WERI-Rb-1 (cell line): ENCODE results near the gene KIF13A.

Experiments used
- DNase-seq: peaks from one replicate; pipeline ENCODE4 v3.0.0-alpha.2; 2020
- H3K27ac ChIP-seq: fragments of 250-450 bp; sonication (Bioruptor Pico); 2 replicates; pipeline ENCODE4 v1.5.1; 2020; ENCODE audit warnings: mild to moderate bottlenecking, moderate library complexity
- H3K27me3 ChIP-seq: fragments of 250-450 bp; sonication (Bioruptor Pico); 2 replicates; pipeline ENCODE4 v1.5.1; 2021; ENCODE audit warnings: mild to moderate bottlenecking, low read depth, moderate library complexity; ENCODE audit not compliant: insufficient read depth, severe bottlenecking
- H3K36me3 ChIP-seq: fragments of 250-450 bp; sonication (Bioruptor Pico); 2 replicates; pipeline ENCODE4 v1.5.1; 2020; ENCODE audit warnings: mild to moderate bottlenecking, moderate library complexity
- H3K4me3 ChIP-seq: 2 replicates; pipeline ENCODE4 v1.5.1; 2011; ENCODE audit warnings: low read depth, mild to moderate bottlenecking, control low read depth, low read length
- H3K9me3 ChIP-seq: fragments of 250-450 bp; sonication (Bioruptor Pico); 2 replicates; pipeline ENCODE4 v1.5.1; 2021; ENCODE audit warnings: mild to moderate bottlenecking, moderate library complexity; ENCODE audit not compliant: severe bottlenecking
- TF ChIP-seq, protein P1 (sequence below): IDR thresholded peaks from 2 replicates; pipeline ENCODE4 v1.5.1; 2011; ENCODE audit warnings: low read depth, mild to moderate bottlenecking, control low read depth, inconsistent platforms, low read length

KIF13A gene

DNA sequence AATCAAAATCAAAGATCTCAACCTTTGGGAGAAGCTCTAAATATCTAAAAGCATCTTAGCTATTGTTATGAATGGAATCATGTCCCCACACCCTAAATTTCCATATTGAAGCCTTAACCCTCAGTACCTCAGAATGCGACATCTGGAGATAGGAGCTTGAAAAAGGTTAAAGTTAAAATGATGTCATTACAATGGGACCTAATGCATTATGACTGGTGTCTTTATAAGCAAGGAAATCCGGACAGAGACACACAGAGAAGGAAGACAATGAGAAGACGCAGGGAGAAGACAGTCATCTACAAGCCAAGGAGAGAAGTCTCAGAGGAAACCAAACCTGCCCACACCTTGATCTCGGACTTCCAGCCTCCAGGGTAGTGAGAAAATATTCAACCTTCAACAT, 46.1 kb downstream of the KIF13A start:
- Histone ChIP-seq H3K27ac (no peak overlapping the region), H3K36me3 (no peaks in the 10 kb centered on the region), H3K4me3 (no peak overlapping the region), H3K9me3 (no peaks in the 10 kb centered on the region), H3K27me3 (no peaks in the 10 kb centered on the region)
- TF ChIP-seq, protein P1, sequence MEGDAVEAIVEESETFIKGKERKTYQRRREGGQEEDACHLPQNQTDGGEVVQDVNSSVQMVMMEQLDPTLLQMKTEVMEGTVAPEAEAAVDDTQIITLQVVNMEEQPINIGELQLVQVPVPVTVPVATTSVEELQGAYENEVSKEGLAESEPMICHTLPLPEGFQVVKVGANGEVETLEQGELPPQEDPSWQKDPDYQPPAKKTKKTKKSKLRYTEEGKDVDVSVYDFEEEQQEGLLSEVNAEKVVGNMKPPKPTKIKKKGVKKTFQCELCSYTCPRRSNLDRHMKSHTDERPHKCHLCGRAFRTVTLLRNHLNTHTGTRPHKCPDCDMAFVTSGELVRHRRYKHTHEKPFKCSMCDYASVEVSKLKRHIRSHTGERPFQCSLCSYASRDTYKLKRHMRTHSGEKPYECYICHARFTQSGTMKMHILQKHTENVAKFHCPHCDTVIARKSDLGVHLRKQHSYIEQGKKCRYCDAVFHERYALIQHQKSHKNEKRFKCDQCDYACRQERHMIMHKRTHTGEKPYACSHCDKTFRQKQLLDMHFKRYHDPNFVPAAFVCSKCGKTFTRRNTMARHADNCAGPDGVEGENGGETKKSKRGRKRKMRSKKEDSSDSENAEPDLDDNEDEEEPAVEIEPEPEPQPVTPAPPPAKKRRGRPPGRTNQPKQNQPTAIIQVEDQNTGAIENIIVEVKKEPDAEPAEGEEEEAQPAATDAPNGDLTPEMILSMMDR = no peak
- DNase-seq = no peak

DNA sequence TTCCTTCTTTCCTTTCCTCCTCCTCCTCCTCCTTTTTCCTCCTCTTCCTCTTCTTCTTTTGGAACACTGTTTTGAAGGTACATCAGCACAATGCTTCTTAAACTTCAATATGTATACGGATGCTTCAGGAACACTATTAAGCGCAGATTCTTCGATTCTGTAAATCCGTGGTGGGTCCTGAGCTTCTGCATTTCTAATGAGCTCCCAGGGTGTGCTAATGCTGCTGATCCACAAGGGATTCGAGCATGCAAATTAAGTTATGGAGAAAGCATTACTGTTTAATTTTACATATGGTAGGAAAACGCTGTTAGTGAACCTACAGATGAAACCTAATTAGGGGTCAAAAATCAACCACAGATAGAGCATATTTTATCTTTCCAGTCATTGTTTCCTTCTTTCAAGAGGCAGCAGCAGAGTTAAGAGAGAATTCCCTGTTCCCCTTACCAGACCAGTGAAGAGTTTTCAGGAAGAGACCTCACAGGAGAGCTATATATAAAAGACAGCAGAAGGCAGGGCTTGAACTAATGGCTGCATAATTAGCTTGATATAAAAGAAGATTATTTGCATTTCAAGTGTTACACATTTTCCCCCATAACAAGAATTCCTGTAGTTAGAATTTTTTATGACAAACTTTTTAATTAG, 47.2 kb downstream of the KIF13A start:
- Histone ChIP-seq H3K27me3 (no peaks in the 10 kb centered on the region), H3K36me3 (no peaks in the 10 kb centered on the region), H3K4me3 (no peak overlapping the region), H3K9me3 (no peaks in the 10 kb centered on the region), H3K27ac (no peak overlapping the region)
- no peak for DNase-seq
- TF ChIP-seq, protein P1 = no peak

DNA sequence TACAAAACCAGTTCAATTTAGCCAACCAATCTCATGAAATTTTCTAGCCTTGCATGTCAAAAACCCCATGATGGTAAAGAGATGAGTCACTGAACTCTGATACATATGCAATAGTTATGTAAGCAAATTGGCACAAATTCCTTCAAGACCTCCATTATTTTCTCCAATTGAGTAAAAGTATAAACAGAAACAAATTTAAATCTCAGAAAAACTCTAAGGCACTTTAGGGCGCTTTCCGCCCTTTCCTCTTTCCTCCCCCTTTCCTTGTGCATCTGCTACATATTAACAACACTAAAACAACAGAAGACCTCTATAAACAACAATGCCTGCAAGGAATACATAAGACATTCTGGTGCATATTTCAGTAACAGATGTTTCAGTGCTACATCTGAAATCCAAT, 48.5 kb downstream of the KIF13A start:
- TF ChIP-seq, protein P1 = no peak
- no peak overlapping the region for H3K27ac ChIP-seq
- no peak for DNase-seq
- no peaks in the 10 kb centered on the region for H3K27me3 ChIP-seq
- no peaks in the 10 kb centered on the region for H3K9me3 ChIP-seq
- no peaks in the 10 kb centered on the region for H3K36me3 ChIP-seq
- H3K4me3 ChIP-seq = no peak overlapping the region

DNA sequence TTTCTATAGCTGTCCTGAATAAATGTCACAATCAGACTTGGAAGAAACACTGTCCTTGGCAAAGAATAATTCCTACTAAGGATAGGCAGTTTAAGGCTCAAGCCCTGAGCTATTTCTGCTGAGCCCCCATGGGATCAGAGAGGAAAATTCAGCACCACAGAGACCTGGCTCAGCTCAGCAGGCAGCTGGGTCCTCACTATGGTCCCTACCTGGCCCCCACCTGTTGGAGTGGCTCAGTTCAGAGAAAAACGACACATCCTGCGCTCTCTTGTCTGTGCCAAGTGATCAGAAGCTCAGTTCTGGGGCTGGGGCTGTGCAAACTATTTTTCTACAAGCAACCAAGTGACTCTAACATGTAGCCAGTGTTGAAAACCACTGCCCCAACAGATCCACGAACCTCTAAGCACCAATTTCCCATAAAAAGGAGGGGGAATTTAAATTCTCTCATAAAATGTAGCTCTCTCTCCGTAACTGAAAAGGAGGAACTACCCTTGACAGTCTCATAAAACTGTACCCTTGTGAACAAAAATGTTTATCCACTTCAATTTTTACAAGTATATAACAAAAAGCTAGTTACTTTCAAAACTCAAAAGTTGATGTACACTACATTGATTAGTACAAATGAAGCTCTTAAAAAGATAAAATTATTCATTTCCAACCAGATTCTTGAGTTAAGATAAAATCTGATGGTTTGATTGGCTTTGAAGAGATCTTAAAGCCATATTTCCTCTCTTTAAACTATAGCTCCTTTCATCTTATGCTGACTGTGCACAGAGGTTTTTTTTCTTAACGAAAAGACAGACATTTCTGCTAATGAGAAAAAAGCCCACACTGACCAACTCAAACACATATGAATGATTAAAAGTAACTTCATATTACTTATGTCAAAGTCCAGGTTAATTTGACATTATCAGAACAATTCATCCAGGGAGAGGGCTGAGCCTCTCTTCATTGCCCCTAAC, 52.0 kb downstream of the KIF13A start:
- H3K27ac ChIP-seq = no peak overlapping the region
- H3K27me3 ChIP-seq = no peaks in the 10 kb centered on the region
- no peak for DNase-seq
- no peaks in the 10 kb centered on the region for H3K36me3 ChIP-seq
- TF ChIP-seq, protein P1 = no peak
- no peak overlapping the region for H3K4me3 ChIP-seq
- no peaks in the 10 kb centered on the region for H3K9me3 ChIP-seq

DNA sequence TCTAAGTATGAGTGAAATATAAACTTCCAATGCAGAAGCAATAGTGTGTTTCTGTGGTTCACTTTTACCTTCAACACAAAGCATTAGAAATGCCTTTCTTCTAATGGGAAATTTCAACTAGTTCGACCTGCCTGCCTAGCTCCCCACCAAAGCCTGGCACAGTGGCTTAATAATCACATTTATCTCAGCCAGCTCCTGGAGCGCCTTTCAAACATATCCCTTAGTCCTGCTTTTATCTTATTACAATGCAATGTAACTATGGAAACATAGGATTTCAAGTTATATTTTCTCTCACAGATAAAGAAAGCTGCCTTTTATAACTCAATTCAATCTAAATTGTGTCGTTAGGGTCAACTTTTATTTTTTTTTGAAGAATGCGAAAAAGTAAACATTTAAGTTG, 53.7 kb downstream of the KIF13A start:
- H3K27me3 ChIP-seq = no peaks in the 10 kb centered on the region
- TF ChIP-seq, protein P1 = no peak
- H3K36me3 ChIP-seq = no peaks in the 10 kb centered on the region
- no peak overlapping the region for H3K27ac ChIP-seq
- H3K4me3 ChIP-seq = no peak overlapping the region
- H3K9me3 ChIP-seq = no peaks in the 10 kb centered on the region
- DNase-seq = no peak
